Mucosa of descending colon (tissue), 3 donors: ENCODE data around the gene POLR3H. TPM values are rescaled to one million over a fixed set of nuclear protein-coding genes. Genes with fewer than 3 reads are reported as not detected.

Source experiments
- ATAC-seq: fragments of 200-7000 bp; cut with Tn5 transposase; one replicate; pipeline ENCODE4 v1.9.1; 2020; ENCODE audit warnings: mild to moderate bottlenecking, moderate library complexity
- DNase-seq, 3 donors: peaks; one replicate each; pipeline ENCODE4 v3.0.0-alpha.2; 2020
- H3K36me3 ChIP-seq: fragments of 200-600 bp; one replicate; pipeline ENCODE4 v1.8.0; 2021; ENCODE audit warnings: low read depth, mild to moderate bottlenecking
- H3K4me1 ChIP-seq: fragments of 200-600 bp; one replicate; pipeline ENCODE4 v1.8.0; 2021; ENCODE audit warnings: low read depth, mild to moderate bottlenecking
- H3K4me3 ChIP-seq: fragments of 200-600 bp; one replicate; pipeline ENCODE4 v1.8.0; 2021; ENCODE audit warnings: mild to moderate bottlenecking
- H3K9me3 ChIP-seq: fragments of 200-600 bp; one replicate; pipeline ENCODE4 v1.8.0; 2021; ENCODE audit warnings: mild to moderate bottlenecking
- CTCF ChIP-seq: fragments of 200-600 bp; IDR thresholded peaks from one replicate; pipeline ENCODE4 v1.8.0; 2022; ENCODE audit warnings: antibody characterized with exemption, mild to moderate bottlenecking
- intact Hi-C, 2 donors: fragments of 100-400 bp; cut with DNase I in 1 of 2; cut with micrococcal nuclease in 1 of 2; formaldehyde crosslinking; loops; one replicate each; pipeline versions ENCODE4 v1.11.0 to v1.11.1; 2022; cut with DNase I, micrococcal nuclease
- total RNA-seq, 3 donors: library from RNA; stranded (reverse); fragmentation: NEBNext Ultra II Directional in 2 of 3; extraction: Animal tissue kit (Norgen Biotek cat#: 25700) in 2 of 3; gene quantifications; one replicate each; pipeline versions ENCODE4 v1.2.1 to v1.2.4, GENCODE V29; 2021 to 2023
- donor health status: DM: no; HTN: no; CAD: no; lungs with moderate emphysema.
- donor health status: DM: no; HTN: no; CAD: no.
- donor health status: DM: no; HTN: yes; CAD: no.

The POLR3H gene
- total RNA-seq, 3 donors from 2014 or later: 12.4 to 26.1 (median 15.7) TPM

- TF ChIP-seq CTCF: no peak
- intact Hi-C loops: no loop called here
- Histone ChIP-seq H3K36me3 (no peaks in the 10 kb centered on the region), H3K4me1 (peaks cover 19% of the 10 kb centered on the region), H3K9me3 (no peaks in the 10 kb centered on the region), H3K4me3 (no peak overlapping the region)
- ATAC-seq (no peak), DNase-seq (no peak)
Measured at GRCh38 chr22:41478473-41478872, 65.8 kb downstream of the POLR3H start.

Other genes starting within 250 kb of the POLR3H start
- 10 to 100 TPM; 37.8 to 57.5 (median 39.3) TPM for gene ZC3H7B, start 242.9 kb downstream of the POLR3H start, total RNA-seq
- 10 to 100 TPM; 17.6 to 29.3 (median 28.6) TPM for gene TEF, start 162.5 kb downstream of the POLR3H start, total RNA-seq
- gene TOB2, start 97.7 kb downstream of the POLR3H start, total RNA-seq: 10 to 100 TPM; 47.3 to 71.8 (median 53.9) TPM
- 10 to 100 TPM; 27.0 to 31.7 (median 29.7) TPM for gene PHF5A, start 75.8 kb downstream of the POLR3H start, total RNA-seq
- gene ACO2, start 75.4 kb downstream of the POLR3H start, total RNA-seq: 100 to 1,000 TPM; 187 to 295 (median 241) TPM
- gene CSDC2, start 16.5 kb upstream of the POLR3H start, total RNA-seq: 1 to 10 TPM in 2 of 3 donors, under 1 TPM in 1; 0.26 to 1.6 (median 1.0) TPM
- gene PMM1, start 45.4 kb upstream of the POLR3H start, total RNA-seq: 10 to 100 TPM; 40.7 to 69.4 (median 51.7) TPM
- 10 to 100 TPM; 23.4 to 28.7 (median 26.3) TPM for gene DESI1, start 76.6 kb upstream of the POLR3H start, total RNA-seq
- gene XRCC6, start 76.8 kb upstream of the POLR3H start, total RNA-seq: 100 to 1,000 TPM; 169 to 193 (median 177) TPM
- 10 to 100 TPM; 92.4 to 98.1 (median 97.9) TPM for gene SNU13, start 144.4 kb upstream of the POLR3H start, total RNA-seq
- gene MEI1, start 155.0 kb upstream of the POLR3H start, total RNA-seq: 1 to 10 TPM; 1.4 to 6.4 (median 1.8) TPM